ENCODE data around the gene SYT14.

SYT14 gene

DNA sequence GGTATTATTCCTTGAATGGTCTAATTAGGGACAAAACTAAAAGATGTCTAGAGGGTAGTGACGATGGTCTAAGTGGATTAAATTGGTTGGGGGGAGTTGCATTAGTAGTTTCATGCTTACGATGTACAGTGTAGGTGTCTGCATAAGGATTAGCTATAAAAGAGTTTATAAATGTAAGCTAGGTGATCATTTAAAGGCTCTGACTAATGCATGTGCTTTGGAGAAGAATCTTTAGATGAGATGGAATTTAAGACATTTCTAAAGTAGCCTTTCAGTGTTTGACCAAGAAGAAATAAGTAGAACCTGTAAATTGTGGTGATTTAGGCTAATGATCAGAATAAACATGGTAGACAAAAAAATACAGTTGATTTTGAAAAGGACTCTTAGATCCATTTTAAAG, 7.4 kb downstream of the SYT14 start:
- no peak overlapping the region for H2BK15ac ChIP-seq (replicated peaks; ENCODE audit: low read depth)
- no CpG with 5 or more reads among the region's 2 CpGs for WGBS (ENCODE audit: extremely low coverage, insufficient coverage, low lambda C conversion rate)
- no peak overlapping the region for H3K23ac ChIP-seq (ENCODE audit: low read length)
- no peak overlapping the region for H4K8ac ChIP-seq (ENCODE audit: low read depth, low read length)
- no peaks in the 10 kb centered on the region for H3K36me3 ChIP-seq (ENCODE audit: control insufficient read depth, insufficient read depth, low read length)
- DNase-seq, result no peak
- H2BK5ac ChIP-seq (ENCODE audit: low read length), result no peak overlapping the region
- H3K56ac ChIP-seq (ENCODE audit: low read length), result no peak overlapping the region
- no peak overlapping the region for H2BK120ac ChIP-seq (ENCODE audit: low read depth, low read length)
- no peak overlapping the region for H3K4ac ChIP-seq (ENCODE audit: low read depth, low read length)
- H2AK5ac ChIP-seq (ENCODE audit: low read length), result no peak overlapping the region
- no peak overlapping the region for H3K27ac ChIP-seq (ENCODE audit: low read depth, low read length)
- no peak overlapping the region for H4K5ac ChIP-seq (ENCODE audit: low read length)
- H3K27me3 ChIP-seq (ENCODE audit: insufficient read depth, low read length, poor library complexity), result no peaks in the 10 kb centered on the region
- no peaks in the 10 kb centered on the region for H3K79me2 ChIP-seq (ENCODE audit: control insufficient read depth, insufficient read depth, low read length)
- no peak overlapping the region for H3K4me3 ChIP-seq (ENCODE audit: low read length)
- H3K79me1 ChIP-seq (ENCODE audit: low read length), result no peaks in the 10 kb centered on the region
- H3K9ac ChIP-seq (ENCODE audit: low read length), result no peak overlapping the region
- H3K4me2 ChIP-seq (ENCODE audit: low read length), result no peak overlapping the region
- H3K18ac ChIP-seq (ENCODE audit: low read length), result no peak overlapping the region
- H3K4me1 ChIP-seq (ENCODE audit: control insufficient read depth, low read depth, low read length), result no peaks in the 10 kb centered on the region

DNA sequence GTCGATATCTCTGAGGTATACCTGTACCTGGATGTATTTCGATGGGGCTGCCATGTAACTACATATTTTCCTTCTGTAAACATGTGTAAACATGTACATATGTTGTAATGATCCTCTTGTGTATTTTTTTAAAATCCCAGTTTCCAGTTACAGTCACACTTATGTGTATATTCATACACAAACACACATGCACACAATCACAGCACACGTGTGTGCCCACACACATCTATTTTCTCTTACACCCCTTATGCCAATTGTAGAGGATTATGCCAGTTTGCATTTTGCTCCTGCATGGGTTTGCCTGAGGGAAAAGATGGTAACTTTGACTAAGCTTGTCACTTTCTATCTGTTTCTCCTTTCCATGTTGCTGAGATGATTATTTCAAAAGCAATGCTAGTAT, 10.1 kb downstream of the SYT14 start:
- no peak overlapping the region for H3K56ac ChIP-seq (ENCODE audit: low read length)
- no peak overlapping the region for H3K9ac ChIP-seq (ENCODE audit: low read length)
- H3K4me3 ChIP-seq (ENCODE audit: low read length), result no peak overlapping the region
- no CpG with 5 or more reads among the region's 3 CpGs for WGBS (ENCODE audit: extremely low coverage, insufficient coverage, low lambda C conversion rate)
- no peak overlapping the region for H3K23ac ChIP-seq (ENCODE audit: low read length)
- H3K36me3 ChIP-seq (ENCODE audit: control insufficient read depth, insufficient read depth, low read length), result no peaks in the 10 kb centered on the region
- no peak overlapping the region for H3K18ac ChIP-seq (ENCODE audit: low read length)
- H3K4me1 ChIP-seq (ENCODE audit: control insufficient read depth, low read depth, low read length), result no peaks in the 10 kb centered on the region
- H4K5ac ChIP-seq (ENCODE audit: low read length), result no peak overlapping the region
- no peak for DNase-seq
- H2AK5ac ChIP-seq (ENCODE audit: low read length), result no peak overlapping the region
- H3K79me2 ChIP-seq (ENCODE audit: control insufficient read depth, insufficient read depth, low read length), result no peaks in the 10 kb centered on the region
- no peak overlapping the region for H3K4me2 ChIP-seq (ENCODE audit: low read length)
- no peak overlapping the region for H3K4ac ChIP-seq (ENCODE audit: low read depth, low read length)
- no peak overlapping the region for H2BK15ac ChIP-seq (replicated peaks; ENCODE audit: low read depth)
- no peak overlapping the region for H2BK120ac ChIP-seq (ENCODE audit: low read depth, low read length)
- no peaks in the 10 kb centered on the region for H3K27me3 ChIP-seq (ENCODE audit: insufficient read depth, low read length, poor library complexity)
- H4K8ac ChIP-seq (ENCODE audit: low read depth, low read length), result no peak overlapping the region
- H3K27ac ChIP-seq (ENCODE audit: low read depth, low read length), result no peak overlapping the region
- no peak overlapping the region for H2BK5ac ChIP-seq (ENCODE audit: low read length)
- H3K79me1 ChIP-seq (ENCODE audit: low read length), result no peaks in the 10 kb centered on the region

DNA sequence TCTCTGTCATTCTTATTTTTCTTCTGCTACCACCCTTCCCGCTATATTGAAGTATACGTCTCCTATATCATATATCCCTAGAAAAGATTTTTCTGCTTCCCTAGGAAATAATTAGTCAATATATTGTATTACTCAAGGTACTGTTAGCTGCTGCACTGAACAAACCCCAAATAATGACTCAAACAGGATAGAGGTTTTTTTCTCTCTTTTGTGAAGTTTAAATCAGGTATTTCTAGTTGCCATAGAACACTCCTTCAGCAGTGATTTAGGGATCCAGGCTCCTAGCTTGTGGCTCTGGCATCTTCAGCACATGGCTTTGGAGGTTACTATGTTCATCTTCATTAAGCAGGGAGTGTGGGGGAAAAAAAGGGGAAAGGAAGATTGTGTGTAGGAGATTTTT, 18.1 kb downstream of the SYT14 start:
- H3K9ac ChIP-seq (ENCODE audit: low read length), result no peak overlapping the region
- H3K27ac ChIP-seq (ENCODE audit: low read depth, low read length), result no peak overlapping the region
- no peaks in the 10 kb centered on the region for H3K27me3 ChIP-seq (ENCODE audit: insufficient read depth, low read length, poor library complexity)
- H3K4ac ChIP-seq (ENCODE audit: low read depth, low read length), result no peak overlapping the region
- H4K5ac ChIP-seq (ENCODE audit: low read length), result no peak overlapping the region
- no peak overlapping the region for H3K18ac ChIP-seq (ENCODE audit: low read length)
- no peaks in the 10 kb centered on the region for H3K36me3 ChIP-seq (ENCODE audit: control insufficient read depth, insufficient read depth, low read length)
- H3K4me3 ChIP-seq (ENCODE audit: low read length), result no peak overlapping the region
- H2BK5ac ChIP-seq (ENCODE audit: low read length), result no peak overlapping the region
- H3K4me1 ChIP-seq (ENCODE audit: control insufficient read depth, low read depth, low read length), result no peaks in the 10 kb centered on the region
- WGBS (ENCODE audit: extremely low coverage, insufficient coverage, low lambda C conversion rate), result no CpG with 5 or more reads among the region's 2 CpGs
- H3K79me2 ChIP-seq (ENCODE audit: control insufficient read depth, insufficient read depth, low read length), result no peaks in the 10 kb centered on the region
- H3K79me1 ChIP-seq (ENCODE audit: low read length), result no peaks in the 10 kb centered on the region
- H4K8ac ChIP-seq (ENCODE audit: low read depth, low read length), result no peak overlapping the region
- H3K56ac ChIP-seq (ENCODE audit: low read length), result no peak overlapping the region
- no peak for DNase-seq
- no peak overlapping the region for H3K23ac ChIP-seq (ENCODE audit: low read length)
- no peak overlapping the region for H3K4me2 ChIP-seq (ENCODE audit: low read length)
- no peak overlapping the region for H2BK15ac ChIP-seq (replicated peaks; ENCODE audit: low read depth)
- H2AK5ac ChIP-seq (ENCODE audit: low read length), result no peak overlapping the region
- no peak overlapping the region for H2BK120ac ChIP-seq (ENCODE audit: low read depth, low read length)

DNA sequence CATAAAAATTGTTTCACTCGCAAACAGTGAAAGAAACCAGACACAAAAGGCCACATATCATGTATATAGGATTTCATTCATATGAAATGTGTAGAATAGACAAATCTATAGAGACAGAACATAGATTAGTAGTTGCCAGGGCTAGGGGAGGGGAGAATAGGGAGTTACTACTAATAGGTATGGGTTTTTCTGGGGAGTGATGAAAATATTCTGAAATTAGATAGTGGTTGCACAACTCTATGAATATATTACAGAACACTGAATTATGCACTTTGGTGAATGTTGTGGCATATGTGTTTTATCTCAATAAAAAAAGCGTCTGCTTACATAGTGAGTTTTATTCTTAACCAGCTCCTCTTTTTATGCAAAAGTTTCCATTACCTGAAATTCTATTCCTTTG, 21.6 kb downstream of the SYT14 start:
- Histone ChIP-seq H3K36me3 (ENCODE audit: control insufficient read depth, insufficient read depth, low read length) (no peaks in the 10 kb centered on the region), H4K8ac (ENCODE audit: low read depth, low read length) (no peak overlapping the region), H3K23ac (ENCODE audit: low read length) (no peak overlapping the region), H3K27me3 (ENCODE audit: insufficient read depth, low read length, poor library complexity) (no peaks in the 10 kb centered on the region), H3K4ac (ENCODE audit: low read depth, low read length) (no peak overlapping the region), H3K18ac (ENCODE audit: low read length) (no peak overlapping the region), H3K79me1 (ENCODE audit: low read length) (no peaks in the 10 kb centered on the region), H2BK120ac (ENCODE audit: low read depth, low read length) (no peak overlapping the region), H3K79me2 (ENCODE audit: control insufficient read depth, insufficient read depth, low read length) (no peaks in the 10 kb centered on the region), H3K27ac (ENCODE audit: low read depth, low read length) (no peak overlapping the region), H3K56ac (ENCODE audit: low read length) (no peak overlapping the region), H3K9ac (ENCODE audit: low read length) (no peak overlapping the region), H4K5ac (ENCODE audit: low read length) (no peak overlapping the region), H2BK15ac (replicated peaks; ENCODE audit: low read depth) (no peak overlapping the region), H3K4me2 (ENCODE audit: low read length) (no peak overlapping the region), H3K4me3 (ENCODE audit: low read length) (no peak overlapping the region), H2AK5ac (ENCODE audit: low read length) (no peak overlapping the region), H2BK5ac (ENCODE audit: low read length) (no peak overlapping the region), H3K4me1 (ENCODE audit: control insufficient read depth, low read depth, low read length) (no peaks in the 10 kb centered on the region)
- WGBS (ENCODE audit: extremely low coverage, insufficient coverage, low lambda C conversion rate), result no CpG with 5 or more reads among the region's 2 CpGs
- no peak for DNase-seq

DNA sequence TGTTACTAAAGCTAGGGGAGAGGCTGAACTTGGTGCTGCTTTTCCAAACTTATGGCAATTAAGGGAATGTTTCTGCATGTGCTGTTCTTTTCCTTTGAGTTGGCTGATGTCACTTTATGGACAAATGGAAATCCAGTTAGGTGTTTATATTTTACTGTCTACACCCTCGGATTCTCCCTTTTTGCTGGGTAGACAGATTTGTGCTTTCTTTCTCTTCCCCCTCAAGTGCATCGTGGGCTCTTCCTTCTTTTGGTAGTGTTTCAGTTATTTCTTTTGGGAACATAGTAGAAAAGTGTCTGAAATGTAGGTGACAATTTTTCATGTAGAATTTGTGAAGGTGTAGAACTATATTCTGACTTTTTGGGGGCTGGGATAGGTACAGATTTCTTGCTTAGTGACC, 22.9 kb downstream of the SYT14 start:
- Histone ChIP-seq H2BK15ac (replicated peaks; ENCODE audit: low read depth) (no peak overlapping the region), H3K79me2 (ENCODE audit: control insufficient read depth, insufficient read depth, low read length) (no peaks in the 10 kb centered on the region), H3K56ac (ENCODE audit: low read length) (no peak overlapping the region), H3K4me1 (ENCODE audit: control insufficient read depth, low read depth, low read length) (no peaks in the 10 kb centered on the region), H3K23ac (ENCODE audit: low read length) (no peak overlapping the region), H2AK5ac (ENCODE audit: low read length) (no peak overlapping the region), H3K4me3 (ENCODE audit: low read length) (no peak overlapping the region), H3K79me1 (ENCODE audit: low read length) (no peaks in the 10 kb centered on the region), H2BK120ac (ENCODE audit: low read depth, low read length) (no peak overlapping the region), H4K5ac (ENCODE audit: low read length) (no peak overlapping the region), H3K36me3 (ENCODE audit: control insufficient read depth, insufficient read depth, low read length) (no peaks in the 10 kb centered on the region), H3K18ac (ENCODE audit: low read length) (no peak overlapping the region), H3K27me3 (ENCODE audit: insufficient read depth, low read length, poor library complexity) (no peaks in the 10 kb centered on the region), H3K4ac (ENCODE audit: low read depth, low read length) (no peak overlapping the region), H2BK5ac (ENCODE audit: low read length) (no peak overlapping the region), H3K27ac (ENCODE audit: low read depth, low read length) (no peak overlapping the region), H4K8ac (ENCODE audit: low read depth, low read length) (no peak overlapping the region), H3K9ac (ENCODE audit: low read length) (no peak overlapping the region), H3K4me2 (ENCODE audit: low read length) (no peak overlapping the region)
- DNase-seq, result no peak
- WGBS (ENCODE audit: extremely low coverage, insufficient coverage, low lambda C conversion rate), result no CpG with 5 or more reads among the region's 2 CpGs

GRCh38 chr1:209962388-209962787, 24.4 kb downstream of the SYT14 start:
- no peak overlapping the region for H3K4me3 ChIP-seq (ENCODE audit: low read length)
- no peak overlapping the region for H3K4me2 ChIP-seq (ENCODE audit: low read length)
- no peak overlapping the region for H4K8ac ChIP-seq (ENCODE audit: low read depth, low read length)
- no peak overlapping the region for H3K4ac ChIP-seq (ENCODE audit: low read depth, low read length)
- DNase-seq, result no peak
- no peaks in the 10 kb centered on the region for H3K4me1 ChIP-seq (ENCODE audit: control insufficient read depth, low read depth, low read length)
- no peak overlapping the region for H3K27ac ChIP-seq (ENCODE audit: low read depth, low read length)
- no peaks in the 10 kb centered on the region for H3K36me3 ChIP-seq (ENCODE audit: control insufficient read depth, insufficient read depth, low read length)
- no peak overlapping the region for H2BK120ac ChIP-seq (ENCODE audit: low read depth, low read length)
- no peak overlapping the region for H2AK5ac ChIP-seq (ENCODE audit: low read length)
- WGBS (ENCODE audit: extremely low coverage, insufficient coverage, low lambda C conversion rate), result no CpG with 5 or more reads among the region's 4 CpGs
- H3K79me2 ChIP-seq (ENCODE audit: control insufficient read depth, insufficient read depth, low read length), result no peaks in the 10 kb centered on the region
- no peak overlapping the region for H3K56ac ChIP-seq (ENCODE audit: low read length)
- no peak overlapping the region for H2BK5ac ChIP-seq (ENCODE audit: low read length)
- no peaks in the 10 kb centered on the region for H3K27me3 ChIP-seq (ENCODE audit: insufficient read depth, low read length, poor library complexity)
- H3K23ac ChIP-seq (ENCODE audit: low read length), result no peak overlapping the region
- no peak overlapping the region for H3K9ac ChIP-seq (ENCODE audit: low read length)
- H3K18ac ChIP-seq (ENCODE audit: low read length), result no peak overlapping the region
- no peaks in the 10 kb centered on the region for H3K79me1 ChIP-seq (ENCODE audit: low read length)
- H4K5ac ChIP-seq (ENCODE audit: low read length), result no peak overlapping the region
- H2BK15ac ChIP-seq (replicated peaks; ENCODE audit: low read depth), result no peak overlapping the region

Data from mesendoderm (in vitro differentiated cells).